Natural killer cell treated with Interleukin-12 subunit alpha and Interleukin-12 subunit beta and Interleukin-15 and Interleukin-18, amount 100 ng/mL, for 72 hours (primary cell): ENCODE measurements around the gene FXR1. TPM values are rescaled to one million over a fixed set of nuclear protein-coding genes. Genes with fewer than 3 reads are reported as not detected.

Source experiments
- ATAC-seq, 2 donors: fragments of 150-1000 bp; cut with Tn5 transposase in 1 of 2; sonication (Bioruptor Pico), chemical (Tn5 transposase) in 1 of 2; 2 replicates each; pipeline ENCODE4 v1.10.0; 2021
- DNase-seq: peaks from one replicate; pipeline ENCODE4 v3.0.0; 2022; ENCODE audit warnings: low spot score
- H3K27ac Mint-ChIP-seq, 2 donors: 1 replicate in 1 of 2; 2 replicates in 1 of 2; pipeline ENCODE4 v1.8.0; 2022; ENCODE audit warnings: mixed read lengths in 2 of 2, mild to moderate bottlenecking in 1 of 2, moderate library complexity in 1 of 2
- H3K27me3 Mint-ChIP-seq, 2 donors: 1 replicate in 1 of 2; 2 replicates in 1 of 2; pipeline ENCODE4 v1.8.0; 2022; ENCODE audit warnings: mixed read lengths in 2 of 2
- H3K36me3 Mint-ChIP-seq: one replicate; pipeline ENCODE4 v1.8.0; 2022; ENCODE audit warnings: mixed read lengths
- H3K4me1 Mint-ChIP-seq, 2 donors: 1 replicate in 1 of 2; 2 replicates in 1 of 2; pipeline ENCODE4 v1.8.0; 2022; ENCODE audit warnings: low read depth in 2 of 2, mixed read lengths in 2 of 2, mild to moderate bottlenecking in 1 of 2
- H3K4me3 Mint-ChIP-seq: one replicate; pipeline ENCODE4 v1.8.0; 2022; ENCODE audit warnings: mixed read lengths
- H3K9me3 Mint-ChIP-seq: 2 replicates; pipeline ENCODE4 v1.8.0; 2022; ENCODE audit warnings: mixed read lengths
- total RNA-seq, 2 donors: library from RNA; stranded (reverse); gene quantifications; one replicate each; pipeline ENCODE4 v1.2.3, GENCODE V29; 2022

Gene FXR1
- total RNA-seq, 2 donors from 2014 or later = 121 to 158 TPM

DNA sequence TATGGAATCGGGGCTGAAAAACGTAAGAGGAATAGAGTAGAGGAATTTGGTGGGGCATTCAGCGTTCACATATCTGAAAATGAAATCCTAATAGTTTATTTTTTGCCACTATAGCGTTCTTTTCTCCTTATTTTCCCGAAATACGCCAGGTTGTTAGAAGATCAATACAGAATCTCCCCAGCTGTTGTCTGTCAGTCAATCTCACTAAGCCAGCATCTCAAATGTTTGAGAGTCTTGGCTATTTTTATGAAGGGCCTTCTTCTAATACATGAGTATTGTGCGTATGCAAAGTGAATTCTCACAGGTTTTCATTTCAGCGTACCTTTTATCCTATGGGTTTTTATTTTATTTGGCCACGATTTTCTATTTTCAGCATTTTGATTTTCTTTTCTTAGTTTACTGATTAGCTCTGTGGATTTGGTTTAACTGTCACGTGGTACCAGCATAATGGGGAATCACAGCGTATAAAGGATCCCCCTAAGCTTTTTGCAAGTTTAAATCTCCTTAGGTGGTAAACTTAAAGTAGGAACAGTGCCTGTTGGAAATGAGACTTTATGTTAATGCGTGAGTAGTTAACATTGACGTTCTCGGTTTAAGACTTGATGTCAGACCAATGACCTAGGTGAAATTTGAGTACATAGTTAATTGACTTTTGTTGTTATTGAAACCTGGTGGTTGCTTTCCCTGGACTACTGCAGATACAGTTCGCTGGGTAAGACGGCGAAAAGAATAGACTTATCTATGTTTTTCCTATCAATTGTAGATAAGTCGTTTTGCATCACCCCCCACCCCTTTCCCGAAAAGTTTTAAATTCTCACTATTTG is 1.3 kb downstream of the FXR1 start:
- peaks cover 4% of the 10 kb centered on the region for H3K36me3 Mint-ChIP-seq

DNA sequence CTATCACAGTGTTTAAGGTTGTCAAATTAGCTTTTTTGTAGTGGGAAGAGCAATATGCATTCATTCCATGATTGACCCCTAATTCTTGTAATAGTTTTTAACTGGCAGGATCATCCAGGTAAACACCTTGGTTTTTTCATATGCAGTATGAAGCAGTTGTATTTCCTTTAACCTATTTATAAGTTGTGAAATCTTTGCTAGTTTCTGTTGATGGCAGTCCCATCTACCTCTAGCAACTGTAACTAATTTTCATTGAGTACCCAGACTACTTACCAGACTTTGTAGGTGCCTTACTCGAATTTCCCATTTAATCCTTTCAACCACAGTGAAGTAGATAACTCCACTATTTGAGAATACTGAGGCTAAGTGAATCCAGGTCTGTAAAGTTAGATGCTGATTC is 6.1 kb downstream of the FXR1 start:
- Mint-ChIP-seq H3K4me1 (peaks cover 41 to 56% of the 10 kb centered on the region in 2 donors), H3K4me3 (no peak overlapping the region), H3K36me3 (peaks cover 4% of the 10 kb centered on the region), H3K27ac (no peak overlapping the region), H3K9me3 (no peaks in the 10 kb centered on the region), H3K27me3 (no peaks in the 10 kb centered on the region)
- ATAC-seq (no peak), DNase-seq (no peak)

More for the DNA sequence above, 1.3 kb downstream of the FXR1 start:
- no peak for ATAC-seq
- peak overlapping the region; percentile 90 for H3K4me3 Mint-ChIP-seq
- H3K4me1 Mint-ChIP-seq = peaks cover 35 to 49% of the 10 kb centered on the region in 2 donors
- peak overlapping the region; percentile 89 to 95 for H3K27ac Mint-ChIP-seq
- no peaks in the 10 kb centered on the region for H3K27me3 Mint-ChIP-seq
- no peaks in the 10 kb centered on the region for H3K9me3 Mint-ChIP-seq
- DNase-seq = no peak

DNA sequence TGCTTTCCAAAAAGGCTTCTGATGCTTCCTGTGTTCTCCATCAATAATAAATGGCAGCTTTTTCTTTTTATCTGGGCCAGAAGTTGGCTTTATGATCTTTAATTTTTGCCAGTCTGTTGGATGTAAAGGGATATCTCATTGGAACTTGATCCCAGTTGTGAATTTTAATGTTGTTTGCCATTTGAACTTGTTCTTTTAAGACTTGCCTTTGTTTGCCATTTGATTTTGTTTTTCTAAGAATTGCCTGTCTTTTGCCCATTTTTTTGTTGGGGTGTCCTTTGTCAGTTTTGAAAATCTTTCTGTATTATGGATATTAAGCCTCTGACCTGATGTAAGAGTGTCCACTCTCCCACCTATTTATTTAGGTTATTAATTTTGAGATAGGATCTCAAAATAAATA is 9.8 kb downstream of the FXR1 start:
- peaks cover 27 to 31% of the 10 kb centered on the region in 2 donors for H3K4me1 Mint-ChIP-seq
- H3K27me3 Mint-ChIP-seq = no peaks in the 10 kb centered on the region
- no peaks in the 10 kb centered on the region for H3K9me3 Mint-ChIP-seq
- no peak overlapping the region for H3K27ac Mint-ChIP-seq
- DNase-seq = no peak
- no peak for ATAC-seq
- no peak overlapping the region for H3K4me3 Mint-ChIP-seq
- no peaks in the 10 kb centered on the region for H3K36me3 Mint-ChIP-seq

DNA sequence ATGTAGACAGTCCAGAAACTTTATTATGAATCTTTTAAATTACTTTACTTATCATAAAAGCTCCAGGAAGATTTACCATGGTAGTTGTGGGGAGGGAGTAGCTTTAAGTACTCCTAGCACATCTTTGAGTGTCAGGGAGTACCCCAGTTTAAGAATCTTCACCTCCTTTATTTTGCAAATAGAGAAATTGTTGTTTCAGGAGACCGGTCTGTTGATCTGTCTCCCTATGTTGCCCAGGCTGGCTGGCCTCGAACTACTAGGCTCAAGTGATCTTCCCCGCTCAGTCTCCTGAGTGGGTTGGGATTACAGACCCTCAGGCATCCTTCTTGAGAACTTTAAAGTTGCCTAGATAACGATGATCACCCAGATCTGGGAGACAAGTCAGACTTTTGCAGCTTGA is 11.1 kb downstream of the FXR1 start:
- ATAC-seq (no peak), DNase-seq (no peak)
- no peak overlapping the region for H3K4me3 Mint-ChIP-seq
- no peaks in the 10 kb centered on the region for H3K27me3 Mint-ChIP-seq
- no peaks in the 10 kb centered on the region for H3K36me3 Mint-ChIP-seq
- peaks cover 30 to 33% of the 10 kb centered on the region in 2 donors for H3K4me1 Mint-ChIP-seq
- no peak overlapping the region for H3K27ac Mint-ChIP-seq
- no peaks in the 10 kb centered on the region for H3K9me3 Mint-ChIP-seq

DNA sequence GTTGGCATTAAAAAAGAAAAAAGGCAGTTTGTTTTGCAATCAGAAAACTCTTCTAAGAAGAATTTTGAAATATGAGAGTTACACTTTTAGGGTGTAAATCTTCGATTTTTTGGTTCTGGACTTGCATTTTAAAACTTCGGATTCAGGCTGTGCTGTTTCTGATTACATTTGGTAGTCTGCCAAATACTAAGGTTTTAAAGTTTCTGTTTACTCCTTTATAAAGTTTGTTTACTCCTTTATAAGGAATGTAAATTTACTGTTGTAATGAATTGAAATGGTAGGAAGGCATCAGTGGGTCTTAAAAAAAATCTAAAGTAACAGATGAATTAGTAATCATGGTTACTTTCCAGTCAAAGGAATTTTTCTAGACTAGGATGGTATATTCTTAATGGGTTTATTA is 14.1 kb downstream of the FXR1 start:
- peak overlapping the region in 1 of 2 donors; percentile 11 for H3K27ac Mint-ChIP-seq
- peaks cover 36 to 44% of the 10 kb centered on the region in 2 donors for H3K4me1 Mint-ChIP-seq
- H3K4me3 Mint-ChIP-seq = no peak overlapping the region

DNA sequence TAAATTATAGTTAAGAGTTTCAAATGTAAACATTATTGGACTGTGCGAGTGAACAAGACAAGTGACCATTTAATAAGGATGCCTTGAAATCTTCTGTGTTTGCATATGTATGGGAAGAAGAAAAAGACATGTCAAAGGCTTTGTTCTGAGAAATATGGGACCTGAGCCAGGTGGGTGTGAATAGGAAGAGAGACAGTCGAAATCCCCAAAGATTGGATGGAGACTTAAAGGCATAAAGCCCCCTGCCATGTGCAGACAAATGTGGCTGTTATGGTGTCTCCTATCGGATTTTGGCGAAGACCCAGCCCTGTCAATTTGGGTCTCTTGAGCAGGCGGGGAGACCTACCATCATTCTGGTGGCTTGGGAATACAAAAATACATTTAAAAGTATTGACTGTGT is 16.9 kb downstream of the FXR1 start:
- H3K27me3 Mint-ChIP-seq = no peaks in the 10 kb centered on the region
- no peaks in the 10 kb centered on the region for H3K36me3 Mint-ChIP-seq
- peaks cover 21 to 43% of the 10 kb centered on the region in 2 donors for H3K4me1 Mint-ChIP-seq
- no peak for DNase-seq
- no peak for ATAC-seq
- no peaks in the 10 kb centered on the region for H3K9me3 Mint-ChIP-seq
- no peak overlapping the region for H3K4me3 Mint-ChIP-seq
- H3K27ac Mint-ChIP-seq = no peak overlapping the region

More for the DNA sequence above, 14.1 kb downstream of the FXR1 start:
- H3K27me3 Mint-ChIP-seq = no peaks in the 10 kb centered on the region
- no peaks in the 10 kb centered on the region for H3K9me3 Mint-ChIP-seq
- no peaks in the 10 kb centered on the region for H3K36me3 Mint-ChIP-seq
- DNase-seq (no peak), ATAC-seq (no peak)

- DNase-seq (no peak), ATAC-seq (no peak)
- Mint-ChIP-seq H3K27ac (no peak overlapping the region), H3K9me3 (no peaks in the 10 kb centered on the region), H3K4me3 (no peak overlapping the region), H3K36me3 (no peaks in the 10 kb centered on the region), H3K4me1 (peaks cover 19 to 41% of the 10 kb centered on the region in 2 donors), H3K27me3 (no peaks in the 10 kb centered on the region)
Measured at GRCh38 chr3:180930526-180930925, 18.1 kb downstream of the FXR1 start.

DNA sequence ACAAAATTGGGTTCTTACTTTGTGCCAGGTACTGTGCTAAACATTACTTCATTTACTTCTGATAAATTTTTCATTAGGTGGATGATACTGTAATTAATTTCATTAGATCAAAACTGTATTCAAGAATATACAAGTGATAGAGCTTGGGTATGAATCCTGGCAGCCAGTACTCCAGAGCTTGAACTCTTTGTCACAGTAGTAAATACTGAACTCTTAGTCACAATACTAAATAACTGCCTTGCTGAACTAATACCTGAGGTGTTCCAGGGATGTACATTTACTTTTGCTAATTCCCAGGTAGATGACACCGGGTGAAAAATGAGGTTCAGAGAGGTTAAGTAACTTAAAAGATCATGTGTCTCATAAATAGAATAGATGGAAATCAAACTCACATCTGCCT is 20.3 kb downstream of the FXR1 start:
- H3K36me3 Mint-ChIP-seq = peaks cover 6% of the 10 kb centered on the region
- H3K4me1 Mint-ChIP-seq = peaks cover 16 to 42% of the 10 kb centered on the region in 2 donors
- no peaks in the 10 kb centered on the region for H3K27me3 Mint-ChIP-seq
- H3K9me3 Mint-ChIP-seq = no peaks in the 10 kb centered on the region
- H3K27ac Mint-ChIP-seq = no peak overlapping the region
- no peak for ATAC-seq
- no peak for DNase-seq
- no peak overlapping the region for H3K4me3 Mint-ChIP-seq

DNA sequence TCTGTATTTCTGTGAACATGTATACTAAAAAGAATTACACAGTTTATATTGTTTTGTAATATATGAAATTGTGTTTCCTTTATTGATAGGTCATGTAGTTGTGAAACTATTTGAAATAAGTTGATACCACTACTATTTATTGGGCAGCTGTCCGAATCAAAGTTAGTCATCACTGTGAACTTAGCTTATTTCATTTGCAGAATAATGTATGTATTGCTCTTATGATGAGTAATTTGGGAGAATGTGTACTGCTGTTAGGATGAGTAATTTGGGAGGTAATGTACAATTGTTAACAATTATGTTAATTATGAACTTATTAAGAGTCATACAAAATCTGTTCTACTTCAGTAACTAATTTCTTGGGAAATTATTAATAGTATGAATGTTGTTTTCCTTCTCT is 22.2 kb downstream of the FXR1 start:
- Mint-ChIP-seq H3K27ac (no peak overlapping the region), H3K4me1 (peaks cover 14 to 32% of the 10 kb centered on the region in 2 donors), H3K36me3 (peaks cover 6% of the 10 kb centered on the region), H3K27me3 (no peaks in the 10 kb centered on the region), H3K4me3 (no peak overlapping the region), H3K9me3 (no peaks in the 10 kb centered on the region)
- ATAC-seq = no peak
- no peak for DNase-seq

DNA sequence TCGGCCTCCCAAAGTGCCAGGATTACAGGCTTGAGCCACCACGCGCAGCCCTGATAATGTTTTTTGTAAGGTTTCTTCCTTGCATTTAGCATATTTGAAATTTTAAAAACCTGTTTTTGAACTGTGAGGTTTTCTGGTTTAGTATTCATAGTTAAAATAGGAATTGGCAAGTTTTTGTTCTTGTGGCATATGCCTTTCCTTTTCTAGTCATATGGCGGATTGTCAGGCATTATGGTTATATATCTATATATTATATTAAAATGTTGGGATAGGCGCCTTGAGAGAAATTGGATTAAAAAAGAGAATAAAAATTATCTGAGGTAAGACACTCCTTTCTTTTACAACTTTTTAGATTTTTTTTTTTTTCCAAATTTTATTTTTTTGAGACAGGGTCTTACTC is 28.4 kb downstream of the FXR1 start:
- no peak for ATAC-seq
- H3K36me3 Mint-ChIP-seq = peaks cover 6% of the 10 kb centered on the region
- H3K4me3 Mint-ChIP-seq = no peak overlapping the region
- H3K27me3 Mint-ChIP-seq = no peaks in the 10 kb centered on the region
- DNase-seq = no peak
- no peaks in the 10 kb centered on the region for H3K9me3 Mint-ChIP-seq
- peaks cover 0 to 14% of the 10 kb centered on the region in 2 donors for H3K4me1 Mint-ChIP-seq
- H3K27ac Mint-ChIP-seq = no peak overlapping the region

DNA sequence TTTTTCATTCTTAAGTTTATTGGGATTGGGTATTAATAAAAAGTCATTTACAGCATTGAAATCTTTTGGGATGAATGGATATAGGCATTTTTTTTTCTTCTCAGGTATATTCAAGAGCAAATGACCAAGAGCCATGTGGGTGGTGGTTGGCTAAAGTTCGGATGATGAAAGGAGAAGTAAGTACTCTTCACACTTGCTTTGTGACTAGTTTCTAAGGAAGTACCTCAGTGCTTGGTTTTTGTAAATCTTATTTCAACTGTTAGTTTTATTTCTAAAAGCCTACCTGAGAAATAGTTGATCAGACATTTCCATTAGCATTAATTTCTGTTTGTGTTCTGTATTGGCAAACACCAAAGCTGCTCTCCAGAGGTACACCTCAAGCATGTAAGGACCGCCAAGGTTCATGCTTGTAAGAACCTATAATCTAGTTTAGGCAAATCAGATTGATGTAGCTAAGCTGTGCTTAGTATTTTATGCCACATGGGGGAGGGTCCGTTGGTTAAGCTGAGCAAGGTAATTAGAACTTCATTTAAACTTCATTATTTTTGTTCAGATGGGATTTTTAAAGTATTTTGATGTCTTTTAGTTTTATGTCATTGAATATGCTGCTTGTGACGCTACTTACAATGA is 35.4 kb downstream of the FXR1 start:
- peak overlapping the region in 1 of 2 donors; percentile 3 for H3K27ac Mint-ChIP-seq
- no peak for ATAC-seq
- no peaks in the 10 kb centered on the region for H3K9me3 Mint-ChIP-seq
- no peak overlapping the region for H3K4me3 Mint-ChIP-seq
- no peak for DNase-seq
- peaks cover 0 to 12% of the 10 kb centered on the region in 2 donors for H3K4me1 Mint-ChIP-seq
- peaks cover 15% of the 10 kb centered on the region for H3K36me3 Mint-ChIP-seq
- H3K27me3 Mint-ChIP-seq = no peaks in the 10 kb centered on the region

GRCh38 chr3:180959691-180960090 is 47.2 kb downstream of the FXR1 start:
- Mint-ChIP-seq H3K9me3 (no peaks in the 10 kb centered on the region), H3K4me3 (peak overlapping the region; percentile 41), H3K4me1 (peaks cover 11 to 12% of the 10 kb centered on the region in 2 donors), H3K36me3 (peaks cover 42% of the 10 kb centered on the region), H3K27ac (peak overlapping the region; percentile 66 to 92), H3K27me3 (no peaks in the 10 kb centered on the region)
- ATAC-seq (peak; percentile 74 to 78), DNase-seq (no peak)

- DNase-seq (no peak), ATAC-seq (no peak)
- H3K27me3 Mint-ChIP-seq = no peaks in the 10 kb centered on the region
- peaks cover 39% of the 10 kb centered on the region for H3K36me3 Mint-ChIP-seq
- no peak overlapping the region for H3K4me3 Mint-ChIP-seq
- H3K27ac Mint-ChIP-seq = no peak overlapping the region
- no peaks in the 10 kb centered on the region for H3K9me3 Mint-ChIP-seq
- peaks cover 11 to 12% of the 10 kb centered on the region in 2 donors for H3K4me1 Mint-ChIP-seq
Measured at GRCh38 chr3:180961087-180961486, 48.6 kb downstream of the FXR1 start.

- DNase-seq (no peak), ATAC-seq (no peak)
- no peaks in the 10 kb centered on the region for H3K9me3 Mint-ChIP-seq
- H3K4me1 Mint-ChIP-seq = peaks cover 11 to 12% of the 10 kb centered on the region in 2 donors
- H3K4me3 Mint-ChIP-seq = no peak overlapping the region
- H3K36me3 Mint-ChIP-seq = peaks cover 38% of the 10 kb centered on the region
- H3K27me3 Mint-ChIP-seq = no peaks in the 10 kb centered on the region
- H3K27ac Mint-ChIP-seq = no peak overlapping the region
Measured at GRCh38 chr3:180961552-180961951, 49.1 kb downstream of the FXR1 start.
